Occipital lobe (tissue), 2 donors: ENCODE results near the gene IL13RA1. TPM values are rescaled to one million over a fixed set of nuclear protein-coding genes. Genes with fewer than 3 reads are reported as not detected.
"Not testable (repeated sequence)": the region's sequence is repeated elsewhere in the genome, so short reads cannot be mapped to it uniquely, and the experiment has no call there.

ENCODE experiments used
- DNase-seq: peaks from one replicate; lab custom pipeline; 2025; lab: John Stamatoyannopoulos, UW
- total RNA-seq: library from RNA; depleted of rRNA; stranded (reverse); fragments of >200 nt; gene quantifications from one replicate; pipeline ENCODE4 v1.2.3, GENCODE V29; 2014

Gene IL13RA1
- 5.9 TPM for total RNA-seq

GRCh38 chrX:118726887-118727685 is at the start of gene IL13RA1:
IL13RA1 (plus strand) TSS chrX:118727606; CDS start chrX:118727639, 33 bp downstream.
- no peak for DNase-seq

- no peak for DNase-seq
Observed at GRCh38 chrX:118679290-118679689, 48.1 kb upstream of the IL13RA1 start.

- DNase-seq, result no peak
Observed at GRCh38 chrX:118682258-118683014, 45.0 kb upstream of the IL13RA1 start.

- DNase-seq, result no peak
Observed at GRCh38 chrX:118685393-118685792, 42.0 kb upstream of the IL13RA1 start.

GRCh38 chrX:118688935-118689334 is 38.5 kb upstream of the IL13RA1 start:
- no peak for DNase-seq

DNA sequence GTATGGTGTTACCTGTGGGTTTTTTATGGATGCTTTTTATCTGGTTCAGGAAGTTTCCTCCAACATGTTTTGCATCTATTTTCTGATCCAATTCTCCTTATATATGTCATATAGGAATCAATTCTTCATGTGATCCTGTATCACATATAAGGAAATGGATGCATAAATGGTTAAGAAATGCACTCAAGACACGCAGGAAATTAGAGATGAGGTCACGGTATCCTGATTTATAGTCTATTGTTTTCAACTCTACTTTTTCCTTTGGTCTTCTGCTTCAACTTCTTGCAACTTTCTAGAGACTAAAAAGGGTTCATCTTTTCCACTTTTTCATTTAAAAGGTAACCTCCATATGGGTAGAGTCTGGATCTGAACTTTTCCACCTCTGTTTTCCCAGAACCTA is 33.6 kb upstream of the IL13RA1 start:
- DNase-seq, result no peak

DNA sequence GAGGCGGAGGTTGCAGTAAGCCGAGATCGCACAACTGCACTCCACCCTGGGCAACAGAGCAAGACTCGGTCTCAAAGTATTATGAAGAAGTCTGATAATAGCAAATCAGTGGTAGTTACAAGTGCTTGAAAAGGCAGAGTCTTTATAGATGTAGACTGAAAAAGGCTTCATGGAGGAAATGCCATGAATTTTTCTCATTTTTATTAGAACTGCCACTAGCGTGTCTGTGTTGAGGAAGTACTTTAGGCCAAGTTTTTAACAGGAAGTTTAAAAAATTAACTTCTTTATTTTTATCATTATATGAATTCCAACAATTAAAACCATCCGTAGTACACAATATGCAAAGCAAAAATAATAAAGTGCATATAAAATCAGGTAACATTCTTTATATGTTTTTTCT is 32.8 kb upstream of the IL13RA1 start:
- no peak for DNase-seq

DNA sequence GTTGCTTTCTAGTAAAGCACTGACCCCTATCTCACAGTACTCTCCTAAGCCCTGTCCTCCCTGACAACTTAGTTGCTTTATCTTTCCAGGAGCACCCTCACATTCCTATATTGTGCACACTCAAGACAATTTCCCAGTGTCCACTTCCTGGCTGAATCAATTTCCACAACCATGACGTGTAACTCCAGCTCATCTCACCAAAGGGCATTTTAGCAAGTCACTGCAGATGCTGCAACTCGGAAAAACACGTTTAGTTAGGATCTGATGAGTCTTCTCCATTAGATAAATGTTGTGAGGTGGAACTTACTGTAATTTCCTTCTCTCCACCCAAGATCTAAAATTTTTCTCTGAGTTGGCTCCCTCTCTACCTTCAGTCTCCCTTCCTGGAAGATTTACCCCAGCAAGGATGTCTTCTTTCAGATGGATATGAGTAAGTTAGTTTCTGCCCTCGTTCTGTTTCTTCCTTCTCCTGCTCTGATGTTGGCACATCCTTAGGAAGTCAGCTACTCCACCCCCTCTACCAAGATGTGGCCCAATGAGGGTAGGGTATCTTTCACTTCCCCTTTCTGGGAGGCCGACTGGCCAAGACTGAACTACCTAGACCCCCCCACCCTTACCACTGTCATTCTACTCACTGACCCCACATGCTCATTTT is 28.8 kb upstream of the IL13RA1 start:
- no peak for DNase-seq

DNA sequence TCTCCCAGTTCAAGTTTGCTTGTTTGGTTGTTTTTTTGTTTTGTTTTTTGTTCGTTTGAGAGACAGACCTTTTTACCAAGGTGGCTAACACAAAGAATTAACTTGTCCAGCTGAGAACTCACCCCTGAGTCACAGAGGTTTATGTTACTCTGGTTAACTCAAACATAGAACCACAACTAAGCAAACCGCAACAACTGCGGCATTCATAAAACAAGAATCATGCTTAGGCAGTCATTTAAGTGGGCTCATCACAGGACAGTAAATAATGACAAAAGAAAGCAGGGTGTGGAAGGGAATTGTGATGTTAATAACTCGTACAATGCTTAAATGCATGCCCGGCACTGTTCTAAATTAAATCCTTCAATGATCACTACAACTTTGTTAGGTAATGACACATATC is 24.7 kb upstream of the IL13RA1 start:
- no peak for DNase-seq

GRCh38 chrX:118706681-118707080 is 20.7 kb upstream of the IL13RA1 start:
- DNase-seq, result no peak

DNA sequence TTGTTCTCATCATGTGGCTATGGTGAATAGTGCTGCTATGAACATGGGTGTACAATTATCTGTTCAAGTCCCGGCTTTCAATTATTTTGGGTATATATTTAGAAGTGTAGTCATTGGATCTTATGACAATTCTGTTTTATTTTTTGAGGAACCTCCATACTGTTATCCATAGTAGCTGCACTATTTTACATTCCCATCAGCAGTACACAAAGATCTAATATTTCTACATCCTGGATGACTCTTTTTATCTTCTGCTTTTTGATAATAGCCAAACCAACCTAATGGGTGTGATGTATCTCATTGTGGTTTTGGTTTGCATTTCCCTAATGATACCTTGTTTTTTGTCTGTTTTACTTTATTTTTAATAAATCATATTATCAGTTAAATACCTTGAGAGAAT is 12.9 kb upstream of the IL13RA1 start:
- DNase-seq, result no peak

DNA sequence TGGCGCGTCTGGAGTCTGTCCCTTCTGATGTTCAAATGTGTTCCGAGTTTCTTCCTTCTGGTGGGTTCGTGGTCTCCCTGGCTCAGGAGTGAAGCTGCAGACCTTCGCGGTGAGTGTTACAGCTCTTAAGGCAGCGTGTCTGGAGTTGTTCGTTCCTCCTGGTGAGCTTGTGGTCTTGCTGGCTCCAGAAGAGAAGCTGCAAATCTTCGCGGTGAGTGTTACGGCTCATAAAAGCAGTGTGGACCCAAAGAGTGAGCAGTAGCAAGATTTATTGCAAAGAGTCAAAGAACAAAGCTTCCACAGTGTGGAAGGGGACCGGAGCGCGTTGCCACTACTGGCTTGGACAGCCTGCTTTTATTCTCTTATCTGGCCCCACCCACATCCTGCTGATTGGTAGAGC is 11.5 kb upstream of the IL13RA1 start:
- not testable (repeated sequence) for DNase-seq

GRCh38 chrX:118716833-118717232 is 10.6 kb upstream of the IL13RA1 start:
- DNase-seq, result not testable (repeated sequence)

DNA sequence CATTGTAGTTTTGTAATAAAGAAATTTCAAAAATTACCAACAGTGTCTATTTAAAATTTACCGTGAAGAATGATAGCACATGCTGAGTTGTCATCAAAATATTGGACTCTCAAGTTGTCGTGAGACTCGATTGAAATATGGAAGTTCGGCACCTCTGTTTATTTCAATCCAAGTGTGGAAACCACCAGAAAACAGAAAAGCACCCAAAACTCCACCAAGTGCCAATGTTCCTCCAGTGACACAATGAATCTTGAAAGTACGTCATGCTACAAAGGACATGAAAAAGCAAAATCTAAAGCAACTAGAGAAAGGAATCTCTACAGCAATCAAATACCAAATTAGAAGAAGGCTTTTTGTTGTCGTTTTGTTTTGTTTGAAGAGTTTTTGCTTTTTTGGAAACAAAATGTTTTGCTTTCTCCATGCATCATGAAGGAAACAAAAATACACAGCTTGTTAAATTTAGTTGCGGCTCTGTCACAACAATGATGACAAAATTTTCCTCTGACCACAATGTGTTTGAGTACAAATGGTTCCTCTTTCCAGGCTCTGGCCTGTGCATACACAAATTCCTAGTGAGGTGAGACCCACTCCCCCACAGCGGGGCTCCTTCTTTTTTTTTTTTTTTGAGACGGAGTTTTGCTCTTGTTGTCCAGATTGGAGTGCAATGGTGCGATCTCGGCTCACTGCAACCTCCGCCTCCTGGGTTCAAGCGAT is 9.6 kb upstream of the IL13RA1 start:
- DNase-seq, result no peak

DNA sequence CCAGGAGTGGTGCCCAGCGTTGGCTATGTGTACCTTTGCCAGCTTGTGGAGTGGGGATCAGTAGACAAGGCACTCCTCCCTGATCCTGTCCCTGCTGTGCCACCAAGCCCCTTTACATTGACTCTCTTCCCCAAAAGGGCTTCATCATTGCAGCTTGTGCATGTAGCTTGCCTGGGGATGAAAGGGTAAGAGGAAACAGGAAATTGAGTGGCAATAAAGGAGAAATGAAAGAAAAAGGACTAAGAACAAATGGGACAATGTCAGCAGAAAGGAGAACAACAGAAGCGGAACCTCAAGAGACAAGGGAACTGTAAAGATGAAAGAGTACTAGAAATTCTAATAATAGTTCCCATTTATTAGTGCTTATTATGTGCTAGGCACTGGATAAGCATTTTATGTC is 8.7 kb upstream of the IL13RA1 start:
- no peak for DNase-seq

GRCh38 chrX:118720058-118720707 is 7.2 kb upstream of the IL13RA1 start:
- DNase-seq, result no peak

- no peak for DNase-seq
Observed at GRCh38 chrX:118723376-118723775, 4.0 kb upstream of the IL13RA1 start.

- no peak for DNase-seq
Observed at GRCh38 chrX:118724365-118724764, 3.0 kb upstream of the IL13RA1 start.

DNA sequence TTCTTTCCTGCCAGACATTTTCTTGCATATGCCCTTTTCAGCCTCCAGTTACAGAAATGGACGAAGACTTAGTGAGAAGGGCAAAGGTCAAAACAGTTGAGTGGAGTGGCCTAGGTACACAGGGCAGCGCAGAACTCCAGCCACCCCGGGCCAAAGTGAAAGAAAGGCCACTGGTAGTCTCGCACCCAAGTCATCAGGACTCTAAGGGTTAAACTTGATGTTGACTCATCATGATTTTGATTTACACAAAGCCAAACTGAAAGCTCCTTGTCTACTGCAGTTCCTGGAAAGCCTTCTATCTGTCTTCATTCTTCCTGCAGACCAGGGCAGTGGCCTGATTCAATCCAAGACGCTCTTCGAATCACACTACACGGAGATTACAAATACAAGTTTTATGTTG is 2.6 kb upstream of the IL13RA1 start:
- no peak for DNase-seq

- no peak for DNase-seq
Observed at GRCh38 chrX:118726396-118726795, 1.0 kb upstream of the IL13RA1 start.

DNA sequence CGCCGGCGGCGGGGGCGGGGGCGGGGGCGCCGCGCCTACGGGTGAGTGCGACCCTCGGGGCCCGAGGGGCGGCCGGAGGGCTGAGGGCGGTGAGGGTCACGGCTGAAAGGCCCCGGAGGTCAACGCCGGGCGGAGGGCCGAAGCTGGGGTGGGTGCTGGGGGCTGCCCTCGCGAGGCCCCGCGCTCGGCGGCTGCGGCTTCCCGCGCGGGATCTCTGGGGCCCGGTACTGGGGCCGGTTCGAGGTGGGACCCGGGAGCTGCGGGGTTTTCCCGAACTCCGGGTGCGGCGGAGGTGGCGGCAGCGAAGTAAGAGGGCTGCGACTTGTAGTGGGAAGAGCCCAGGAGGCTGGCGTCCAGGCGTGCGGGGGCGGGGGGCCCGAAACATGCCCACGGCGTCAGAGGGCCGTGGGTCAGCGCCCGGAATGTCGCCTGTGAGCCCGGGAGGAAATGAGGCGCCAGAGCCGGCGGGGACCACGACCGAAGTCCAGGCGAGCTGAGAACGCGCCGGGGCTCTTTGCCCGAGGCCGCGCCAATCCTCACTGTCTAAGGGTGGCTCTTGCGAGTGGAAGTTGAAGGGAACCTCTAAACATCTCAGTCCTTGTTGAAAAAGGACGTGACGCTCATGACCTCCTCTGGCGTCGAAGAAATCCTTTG is 407 bp downstream of the IL13RA1 start:
- DNase-seq, result no peak
